ENCODE results near the gene SIPA1L3.

- TF ChIP-seq CTCF (conservative IDR thresholded peaks at IDR 0.05; ENCODE audit: low read depth, low read length) (no peak), EZH2 (IDR thresholded peaks at IDR 0.05; ENCODE audit: borderline replicate concordance, low read depth, low read length, poor library complexity, severe bottlenecking) (no peak)
These were observed 299.9 kb downstream of the SIPA1L3 start for GRCh38 chr19:38206928-38207327.

All from A673 (cell line).